Neural progenitor cell (in vitro differentiated cells): Measurements from ENCODE around the gene FHOD1. TPM values are rescaled to one million over a fixed set of nuclear protein-coding genes. Genes with fewer than 3 reads are reported as not detected.

Experiments
- DNase-seq: peaks from one replicate; pipeline ENCODE4 v3.0.0-alpha.2; 2016; ENCODE audit warnings: low spot score
- H2AFZ ChIP-seq: fragments of 200-600 bp; sonication (generic); replicated peaks from 2 replicates; pipeline ENCODE4 v1.6.1; 2016; ENCODE audit warnings: antibody characterized with exemption
- H3F3A ChIP-seq: fragments of 200-600 bp; sonication (generic); 2 replicates; pipeline ENCODE4 v1.6.1; 2016; ENCODE audit warnings: antibody characterized with exemption, low read depth
- H3K27ac ChIP-seq: fragments of 200-600 bp; sonication (generic); 2 replicates; pipeline ENCODE4 v1.5.1; 2016; ENCODE audit warnings: mild to moderate bottlenecking
- H3K27me3 ChIP-seq: fragments of 200-600 bp; sonication (generic); 2 replicates; pipeline ENCODE4 v1.6.1; 2016; ENCODE audit warnings: mild to moderate bottlenecking, moderate library complexity
- H3K36me3 ChIP-seq: fragments of 200-600 bp; sonication (generic); 2 replicates; pipeline ENCODE4 v1.5.1; 2016
- H3K4me1 ChIP-seq: fragments of 200-600 bp; sonication (generic); 2 replicates; pipeline ENCODE4 v1.6.1; 2016; ENCODE audit warnings: mixed run types
- H3K4me2 ChIP-seq: fragments of 200-600 bp; sonication (generic); 2 replicates; pipeline ENCODE4 v1.6.1; 2016
- H3K4me3 ChIP-seq: fragments of 200-600 bp; sonication (generic); 2 replicates; pipeline ENCODE4 v1.5.1; 2016
- H3K79me2 ChIP-seq: fragments of 200-600 bp; sonication (generic); 2 replicates; pipeline ENCODE4 v1.6.1; 2016; ENCODE audit warnings: low read depth
- H3K9ac ChIP-seq: fragments of 200-600 bp; sonication (generic); 2 replicates; pipeline ENCODE4 v1.6.1; 2016
- H3K9me3 ChIP-seq: fragments of 200-600 bp; sonication (generic); 2 replicates; pipeline ENCODE4 v1.5.1; 2016; ENCODE audit warnings: low read depth
- H4K20me1 ChIP-seq: fragments of 200-600 bp; sonication (generic); 2 replicates; pipeline ENCODE4 v1.6.1; 2016; ENCODE audit warnings: low read depth
- H3K27ac Mint-ChIP-seq: 3 replicates; pipeline ENCODE4 v1.8.0; 2021; ENCODE audit warnings: mixed read lengths
- H3K27me3 Mint-ChIP-seq: 2 replicates; pipeline ENCODE4 v1.8.0; 2022; ENCODE audit warnings: low read depth, mild to moderate bottlenecking, inconsistent platforms, moderate library complexity, mixed read lengths; ENCODE audit not compliant: insufficient read depth
- H3K36me3 Mint-ChIP-seq: 3 replicates; pipeline ENCODE4 v1.8.0; 2021; ENCODE audit warnings: mixed read lengths
- H3K4me1 Mint-ChIP-seq: 3 replicates; pipeline ENCODE4 v1.8.0; 2021; ENCODE audit warnings: mixed read lengths
- H3K4me3 Mint-ChIP-seq: 3 replicates; pipeline ENCODE4 v1.8.0; 2021; ENCODE audit warnings: mild to moderate bottlenecking, moderate library complexity, mixed read lengths
- H3K9me3 Mint-ChIP-seq: 3 replicates; pipeline ENCODE4 v1.8.0; 2020; ENCODE audit warnings: mixed read lengths
- CTCF ChIP-seq: fragments of 200-600 bp; sonication (generic); IDR thresholded peaks from 2 replicates; pipeline ENCODE4 v1.5.1; 2017; ENCODE audit warnings: antibody characterized with exemption, mild to moderate bottlenecking
- EZH2 ChIP-seq: fragments of 200-600 bp; sonication (generic); IDR thresholded peaks from 2 replicates; pipeline ENCODE4 v1.6.1; 2017; ENCODE audit warnings: antibody characterized with exemption, mild to moderate bottlenecking, moderate library complexity
- EZH2phosphoT487 ChIP-seq: fragments of 200-600 bp; sonication (generic); IDR thresholded peaks from 2 replicates; pipeline ENCODE4 v1.6.1; 2017; ENCODE audit warnings: antibody characterized with exemption
- total RNA-seq: library from RNA; depleted of rRNA; stranded (reverse); fragments of >200 nt; gene quantifications from 2 replicates; pipeline ENCODE4 v1.2.3, GENCODE V29; 2015; ENCODE audit warnings: low replicate concordance

FHOD1 gene
- total RNA-seq, 1 donor from 2014 or later: 5.5 TPM

- Histone ChIP-seq H3K9me3 (no peaks in the 10 kb centered on the region), H3K27me3 (no peaks in the 10 kb centered on the region), H2AFZ (no peak overlapping the region), H3K4me1 (peaks cover 7% of the 10 kb centered on the region), H3K4me3 (peak overlapping the region; percentile 21), H4K20me1 (peaks cover 34% of the 10 kb centered on the region), H3K79me2 (no peaks in the 10 kb centered on the region), H3F3A (peaks cover 24% of the 10 kb centered on the region), H3K9ac (no peak overlapping the region), H3K36me3 (no peaks in the 10 kb centered on the region), H3K27ac (no peak overlapping the region), H3K4me2 (peak overlapping the region; percentile 66)
- DNase-seq: peak; percentile 61
- no peaks in the 10 kb centered on the region for H3K4me1 Mint-ChIP-seq
- peaks cover 16% of the 10 kb centered on the region for H3K36me3 Mint-ChIP-seq
- peaks cover 8% of the 10 kb centered on the region for H3K27me3 Mint-ChIP-seq
- no peak overlapping the region for H3K27ac Mint-ChIP-seq
- TF ChIP-seq CTCF (peak; percentile 34), EZH2 (no peak), EZH2phosphoT487 (no peak)
- no peaks in the 10 kb centered on the region for H3K9me3 Mint-ChIP-seq
- H3K4me3 Mint-ChIP-seq: no peak overlapping the region
These were observed 47.5 kb downstream of the FHOD1 start for GRCh38 chr16:67199808-67200198.

- Mint-ChIP-seq H3K9me3 (no peaks in the 10 kb centered on the region), H3K4me3 (no peak within 1 kb of the TSS), H3K27ac (no peak within 1 kb of the TSS), H3K27me3 (peaks cover 8% of the 10 kb centered on the region), H3K36me3 (peaks cover 16% of the 10 kb centered on the region), H3K4me1 (no peaks in the 10 kb centered on the region)
- H3K4me2 ChIP-seq: peak within 1 kb of the TSS; percentile 66
- H4K20me1 ChIP-seq: peaks cover 35% of the 10 kb centered on the region
- peak; percentile 87 for DNase-seq
- no peaks in the 10 kb centered on the region for H3K36me3 ChIP-seq
- H3K4me3 ChIP-seq: peak within 1 kb of the TSS; percentile 21
- no peak within 1 kb of the TSS for H3K9ac ChIP-seq
- no peaks in the 10 kb centered on the region for H3K9me3 ChIP-seq
- peaks cover 1% of the 10 kb centered on the region for H3K79me2 ChIP-seq
- peaks cover 24% of the 10 kb centered on the region for H3F3A ChIP-seq
- no peak within 1 kb of the TSS for H3K27ac ChIP-seq
- no peaks in the 10 kb centered on the region for H3K27me3 ChIP-seq
- H2AFZ ChIP-seq: no peak within 1 kb of the TSS
- H3K4me1 ChIP-seq: peaks cover 7% of the 10 kb centered on the region
- TF ChIP-seq EZH2phosphoT487 (no peak), EZH2 (peak; percentile 31), CTCF (peak; percentile 53)
These were observed 48.1 kb downstream of the FHOD1 start, which contains the start of gene ELMO3 for GRCh38 chr16:67199011-67199807. Gene ELMO3 (plus strand): TSS chr16:67199131. CDS start chr16:67199327, 196 bp downstream.

- TF ChIP-seq CTCF: peak; percentile 53
- TF ChIP-seq EZH2phosphoT487: no peak
- no peaks in the 10 kb centered on the region for H3K27me3 ChIP-seq
- Mint-ChIP-seq H3K27ac (no peak overlapping the region), H3K4me1 (peaks cover 7% of the 10 kb centered on the region), H3K4me3 (no peak overlapping the region), H3K9me3 (no peaks in the 10 kb centered on the region), H3K36me3 (peaks cover 16% of the 10 kb centered on the region), H3K27me3 (peaks cover 8% of the 10 kb centered on the region)
- peak; percentile 53 for DNase-seq
- peaks cover 43% of the 10 kb centered on the region for H4K20me1 ChIP-seq
- peaks cover 10% of the 10 kb centered on the region for H3K79me2 ChIP-seq
- no peak overlapping the region for H3K4me2 ChIP-seq
- peaks cover 8% of the 10 kb centered on the region for H3K4me1 ChIP-seq
- no peak overlapping the region for H3K9ac ChIP-seq
- peaks cover 24% of the 10 kb centered on the region for H3F3A ChIP-seq
- H3K4me3 ChIP-seq: no peak overlapping the region
- no peak overlapping the region for H2AFZ ChIP-seq
- H3K36me3 ChIP-seq: no peaks in the 10 kb centered on the region
- no peaks in the 10 kb centered on the region for H3K9me3 ChIP-seq
- H3K27ac ChIP-seq: no peak overlapping the region
These were observed 49.0 kb downstream of the FHOD1 start for GRCh38 chr16:67198238-67198734.
